ENCODE measurements around the gene CNOT3.
"Not testable (repeated sequence)": the region's sequence is repeated elsewhere in the genome, so short reads cannot be mapped to it uniquely, and the experiment has no call there.

Gene CNOT3

DNA sequence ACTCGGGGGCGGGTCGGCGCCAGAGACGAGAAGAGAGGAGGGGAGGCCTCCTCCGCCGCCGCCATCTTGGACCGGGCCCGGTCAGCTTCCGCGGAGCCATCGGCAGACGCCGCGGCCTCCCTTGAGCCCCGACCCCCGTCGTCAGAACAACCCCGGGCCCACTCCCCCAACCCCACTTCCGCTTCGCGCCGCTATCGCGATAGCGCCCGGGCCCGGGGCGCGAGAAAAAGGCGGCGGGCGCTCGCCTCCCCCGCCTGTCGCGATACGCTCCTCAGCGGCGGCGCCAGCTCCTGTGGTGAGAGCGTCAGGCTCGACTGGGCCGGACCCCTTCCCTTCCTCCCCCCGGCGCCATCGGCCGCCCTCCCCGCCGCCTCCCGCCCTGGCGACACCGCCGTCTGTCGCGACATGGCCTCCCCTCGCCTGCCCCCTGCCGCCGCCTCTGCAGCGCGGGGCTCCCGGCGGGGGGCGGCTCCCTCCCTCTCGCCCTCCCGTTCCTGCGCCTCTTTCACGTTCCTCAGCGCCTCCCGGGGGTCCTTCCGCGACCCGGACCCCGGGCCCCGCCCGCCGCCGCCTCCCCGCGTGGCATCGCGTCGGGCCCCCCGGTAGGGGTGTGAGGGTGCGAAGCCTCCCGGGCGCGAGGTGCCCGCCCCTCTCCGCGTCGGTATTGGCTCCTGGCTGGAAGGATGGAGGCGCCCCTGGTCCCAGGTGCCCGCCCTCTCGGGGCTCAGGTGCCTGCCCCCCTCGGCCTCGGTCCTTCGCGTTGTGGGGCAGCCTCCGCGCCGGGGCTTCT lies at the start of gene CNOT3:
Gene CNOT3 (plus strand): TSS at position 64 of the 790 bp plus-strand sequence. CDS start 5,217 bp downstream, outside the sequence.
- peak in 1 of 4 experiments; percentile 28 for DNase-seq

- no peak for DNase-seq
Observed at GRCh38 chr19:54094426-54095000, 43.0 kb upstream of the CNOT3 start.

DNA sequence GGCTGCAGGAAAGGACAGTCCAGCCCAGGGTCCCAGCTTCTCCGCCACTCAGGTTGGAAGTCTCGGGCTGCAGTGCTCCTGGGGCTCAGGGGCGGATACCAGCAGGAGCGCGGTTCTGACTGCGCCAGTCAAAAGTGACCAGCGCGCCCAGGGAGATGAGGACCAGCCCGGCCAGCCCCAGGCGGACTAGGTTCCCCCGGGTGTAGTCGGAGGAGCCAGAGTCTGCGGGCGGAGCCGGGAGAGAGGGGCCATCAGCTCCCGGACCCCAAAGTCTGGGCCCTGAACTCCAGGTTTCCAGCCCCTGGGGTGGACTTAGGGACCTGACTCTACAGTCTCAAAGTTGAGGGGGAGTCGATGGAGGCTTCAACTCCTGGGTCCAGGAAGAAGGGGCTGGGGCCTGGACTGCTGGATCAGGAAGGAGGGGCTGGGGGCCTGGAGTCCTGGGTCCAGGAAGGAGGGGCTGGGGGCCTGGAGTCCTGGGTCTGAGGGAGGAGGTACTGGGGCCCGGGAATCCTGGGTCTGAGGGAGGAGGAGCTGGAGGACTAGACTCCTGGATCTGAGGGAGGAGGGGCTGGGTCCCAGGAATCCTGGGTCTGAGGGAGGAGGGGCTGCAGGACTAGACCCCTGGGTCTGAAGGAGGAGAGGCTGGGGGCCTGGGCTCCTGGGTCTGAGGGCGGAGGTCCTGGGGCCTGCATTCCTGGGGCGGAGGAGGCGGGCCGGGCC lies 42.3 kb upstream of the CNOT3 start:
- DNase-seq = no peak

DNA sequence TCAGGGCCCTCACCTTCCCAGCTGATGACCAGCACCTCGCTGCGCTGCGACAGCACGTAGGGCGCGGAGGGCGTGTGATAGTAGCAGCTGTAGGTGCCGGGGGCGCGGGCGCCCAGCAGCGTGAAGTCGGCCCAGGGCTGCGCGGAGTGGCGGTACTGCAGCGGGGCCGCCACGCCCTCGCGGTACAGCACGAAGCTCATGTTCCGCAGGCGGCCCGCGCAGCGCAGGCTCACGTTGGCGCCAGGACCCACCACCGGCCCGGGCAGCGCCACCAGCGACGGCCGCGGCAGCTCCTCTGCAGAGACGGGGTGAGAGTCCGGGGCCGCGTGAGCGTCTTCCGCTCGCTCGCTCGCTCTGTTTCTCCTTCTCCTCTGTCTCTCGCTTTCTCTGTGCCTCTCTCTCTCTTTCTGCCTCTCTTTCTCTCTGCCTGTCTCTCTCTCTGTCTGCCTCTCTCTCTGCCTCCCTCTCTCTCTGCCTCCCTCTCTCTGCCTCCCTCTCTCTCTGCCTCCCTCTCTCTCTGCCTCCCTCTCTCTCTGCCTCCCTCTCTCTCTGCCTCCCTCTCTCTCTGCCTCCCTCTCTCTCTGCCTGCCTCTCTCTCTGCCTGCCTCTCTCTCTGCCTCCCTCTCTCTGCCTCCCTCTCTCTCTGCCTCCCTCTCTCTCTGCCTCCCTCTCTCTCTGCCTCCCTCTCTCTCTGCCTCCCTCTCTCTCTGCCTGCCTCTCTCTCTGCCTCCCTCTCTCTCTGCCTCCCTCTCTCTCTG lies 41.5 kb upstream of the CNOT3 start:
- peak in 2 of 4 experiments; percentile 22 to 44 for DNase-seq

GRCh38 chr19:54096617-54097106 lies 40.9 kb upstream of the CNOT3 start:
- no peak for DNase-seq

GRCh38 chr19:54099190-54099902 lies 38.2 kb upstream of the CNOT3 start:
- DNase-seq = no peak

DNA sequence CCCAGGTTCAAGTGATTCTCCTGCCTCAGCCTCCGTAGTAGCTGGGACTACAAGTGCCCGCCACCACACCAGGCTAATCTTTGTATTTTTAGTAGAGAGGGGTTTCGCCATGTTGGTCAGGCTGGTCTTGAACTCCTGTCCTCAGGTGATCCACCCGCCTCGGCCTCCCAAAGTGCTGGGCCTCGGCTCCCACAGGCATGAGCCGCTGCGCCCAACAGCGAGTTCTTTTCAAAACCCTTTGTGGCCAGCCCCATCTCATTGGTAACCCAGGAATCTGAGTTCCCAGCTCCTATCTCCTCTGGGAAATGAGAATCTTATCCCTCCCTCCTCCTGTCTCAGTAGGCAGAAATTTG lies 37.7 kb upstream of the CNOT3 start:
- not testable (repeated sequence) for DNase-seq

GRCh38 chr19:54100561-54100960 lies 37.0 kb upstream of the CNOT3 start, which contains the start of gene OSCAR:
TSS of gene OSCAR (minus strand) at chr19:54100803. CDS start at chr19:54100792, 11 bp downstream.
- DNase-seq = no peak

DNA sequence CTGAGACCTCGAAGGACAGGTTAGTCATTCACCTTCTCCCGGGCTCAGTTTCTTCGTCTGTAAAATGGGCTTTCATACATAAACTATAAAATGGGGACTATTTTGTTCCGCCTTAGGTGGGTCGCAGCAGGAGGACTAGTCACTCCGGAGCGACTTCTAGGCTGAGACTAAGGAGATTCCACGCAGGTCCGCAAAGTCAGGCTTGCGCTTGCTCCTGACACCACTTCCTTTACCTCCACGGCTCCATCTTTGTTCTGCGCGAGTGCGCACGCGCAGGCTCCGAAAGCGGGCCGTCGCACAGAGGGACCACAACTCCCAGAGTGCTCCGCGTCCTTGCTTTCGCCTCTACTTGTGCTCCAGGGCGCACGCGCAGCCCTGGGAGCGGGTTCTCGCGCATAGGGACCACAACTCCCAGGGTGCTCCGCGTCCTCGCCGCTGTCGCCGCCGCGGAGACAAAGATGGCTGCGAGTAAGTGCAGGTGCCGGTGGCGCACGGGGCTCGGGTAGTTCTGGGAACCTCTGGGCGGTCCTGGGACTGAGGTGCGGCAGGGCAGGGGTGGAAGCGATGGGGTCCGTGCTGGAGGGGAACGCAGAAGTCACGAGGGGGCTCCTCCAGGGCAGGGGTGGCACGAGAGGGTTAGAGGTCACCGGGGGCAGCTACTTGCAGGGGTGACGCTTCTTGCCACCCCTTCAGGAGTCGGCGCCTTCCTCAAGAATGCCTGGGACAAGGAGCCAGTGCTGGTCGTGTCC lies 35.0 kb upstream of the CNOT3 start, which contains the start of gene NDUFA3:
Gene NDUFA3 (plus strand): TSS at position 435 of the 749 bp plus-strand sequence. CDS start 24 bp downstream, at position 459.
- peak; percentile 88 to 97 (median 94) for DNase-seq

GRCh38 chr19:54104998-54105715 lies 32.4 kb upstream of the CNOT3 start:
- DNase-seq = no peak

- DNase-seq = no peak
Observed at GRCh38 chr19:54105796-54106195, 31.8 kb upstream of the CNOT3 start.

GRCh38 chr19:54106716-54107115 lies 30.8 kb upstream of the CNOT3 start:
- DNase-seq = no peak

GRCh38 chr19:54107876-54108490 lies 29.6 kb upstream of the CNOT3 start:
- DNase-seq = no peak

GRCh38 chr19:54108496-54108895 lies 29.1 kb upstream of the CNOT3 start:
- DNase-seq = no peak

DNA sequence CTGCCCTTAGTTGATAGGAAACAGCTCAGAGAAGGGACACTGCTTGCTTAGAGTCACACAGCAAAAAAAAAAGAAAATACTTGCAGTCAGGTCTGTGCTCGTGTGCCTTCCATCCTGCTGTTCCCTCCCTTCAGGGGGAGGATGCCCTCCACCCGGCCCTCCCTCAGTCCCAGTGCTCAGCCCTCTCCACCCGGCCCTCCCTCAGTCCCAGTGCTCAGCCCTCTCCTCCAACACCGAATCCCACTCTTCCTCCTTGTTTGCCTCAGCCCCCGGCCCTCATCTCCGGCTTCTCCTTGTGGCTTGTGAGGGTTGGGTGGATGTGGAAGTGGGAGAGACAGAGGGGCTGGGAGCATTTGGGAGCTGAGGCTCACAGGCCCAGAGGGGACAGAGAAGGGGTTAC lies 27.9 kb upstream of the CNOT3 start:
- no peak for DNase-seq

DNA sequence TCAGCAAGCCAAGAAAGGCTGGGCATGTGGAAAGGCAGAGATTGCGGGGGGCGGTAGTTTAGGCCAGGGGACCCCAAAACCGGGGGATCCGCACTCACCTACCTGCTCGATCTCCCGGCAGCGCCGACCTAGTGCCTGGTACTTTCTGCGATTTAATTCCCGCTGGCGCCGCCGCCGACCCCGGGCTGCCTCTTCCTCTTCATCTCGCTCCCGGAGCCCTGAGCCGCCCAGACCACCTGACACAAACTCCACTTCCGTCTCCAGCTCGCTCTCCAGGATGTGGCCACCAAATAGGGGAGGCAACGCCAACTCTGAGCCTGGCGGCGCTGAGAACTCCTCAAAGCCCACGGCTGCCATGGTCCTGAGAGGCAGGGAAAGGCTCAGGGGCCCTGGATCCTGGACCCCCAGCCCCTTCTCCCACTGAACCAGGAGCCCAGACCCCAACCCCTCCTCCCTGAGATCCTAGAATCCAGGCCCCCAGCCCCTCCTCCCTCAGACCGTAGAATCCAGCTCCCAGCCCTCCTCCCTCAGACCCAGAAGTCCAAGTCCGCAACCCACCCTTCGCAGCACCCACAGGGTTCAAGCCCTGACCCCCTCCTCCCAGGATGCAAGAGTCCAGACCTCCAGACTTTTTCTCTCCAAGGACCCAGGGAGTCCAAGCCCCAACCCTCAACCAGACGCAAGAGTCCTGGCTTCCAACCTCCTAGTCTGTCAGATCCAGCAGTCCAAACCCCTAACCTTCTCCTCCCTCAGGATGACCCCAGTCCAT lies 23.0 kb upstream of the CNOT3 start:
- no peak for DNase-seq

DNA sequence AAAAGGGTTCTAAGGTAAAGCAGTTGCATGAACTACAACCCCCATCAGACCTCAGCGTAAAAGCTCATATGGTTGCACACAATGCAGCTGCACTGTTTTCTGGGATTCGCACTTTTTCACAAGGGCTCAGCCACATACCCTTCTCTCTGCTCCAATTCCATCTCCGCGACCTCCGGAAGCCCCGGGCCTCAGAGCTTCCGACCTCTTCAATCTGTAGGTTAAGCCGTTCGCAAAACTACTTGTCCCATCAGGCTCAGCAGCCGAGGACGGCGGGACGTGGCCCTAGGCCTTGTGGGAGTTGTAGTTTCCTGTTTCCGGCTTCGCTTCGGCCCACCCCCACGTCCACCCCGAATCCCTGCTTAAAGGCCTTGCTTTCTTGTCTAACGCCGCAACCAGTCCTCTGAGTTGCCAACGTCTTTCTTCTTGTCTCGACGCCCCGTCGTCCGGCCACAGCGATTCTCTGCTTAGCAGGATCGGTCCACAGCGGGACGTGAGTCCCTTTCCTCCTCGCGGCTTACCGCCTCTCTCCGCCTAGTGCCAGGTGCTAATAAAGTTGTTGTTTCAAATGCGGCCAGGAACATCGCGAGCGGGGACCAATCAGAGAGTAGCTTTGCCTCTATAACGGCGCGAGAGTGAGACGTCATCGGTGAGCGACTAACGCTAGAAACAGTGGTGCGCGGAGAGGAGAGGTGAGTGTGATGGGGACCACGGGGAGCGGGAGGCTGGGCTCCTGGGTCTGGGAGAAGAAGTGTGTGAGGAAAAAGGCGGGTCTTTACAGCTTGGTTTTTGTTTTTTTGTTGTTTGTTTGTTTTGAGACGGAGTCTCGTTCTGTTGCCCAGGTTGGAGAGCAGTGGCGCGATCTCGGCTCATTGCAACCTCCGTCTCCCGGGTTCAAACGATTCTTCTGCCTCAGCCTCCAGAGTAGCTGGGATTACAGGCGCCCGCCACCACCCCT lies 22.2 kb upstream of the CNOT3 start, which contains the start of the genes PRPF31 and TFPT:
Gene PRPF31 (plus strand): TSS at position 646 of the 955 bp plus-strand sequence. CDS start 2,525 bp downstream, outside the sequence.
Gene TFPT (minus strand): TSS at position 549 of the 955 bp plus-strand sequence. CDS start 388 bp downstream, at position 161.
- peak; percentile 86 to 95 (median 88) for DNase-seq

- no peak for DNase-seq
Observed at GRCh38 chr19:54121259-54121658, 16.3 kb upstream of the CNOT3 start.
